Endothelial cell (in vitro differentiated cells): ENCODE measurements around the gene APEX1. TPM values are rescaled to one million over a fixed set of nuclear protein-coding genes. Genes with fewer than 3 reads are reported as not detected.
A peak's percentile ranks its signal among the peaks of the same experiment; 100 is the strongest.
"Not testable (repeated sequence)": the region's sequence is repeated elsewhere in the genome, so short reads cannot be mapped to it uniquely, and the experiment has no call there.

Source experiments
- DNase-seq: peaks from one replicate; pipeline ENCODE4 v3.0.0; 2021; ENCODE audit warnings: low spot score
- H3K27ac Mint-ChIP-seq: one replicate; pipeline ENCODE4 v1.8.0; 2021; ENCODE audit warnings: mixed read lengths, inconsistent platforms; ENCODE audit not compliant: unreplicated experiment
- H3K27me3 Mint-ChIP-seq: one replicate; pipeline ENCODE4 v1.8.0; 2021; ENCODE audit warnings: mild to moderate bottlenecking, moderate library complexity, mixed read lengths, inconsistent platforms; ENCODE audit not compliant: unreplicated experiment
- H3K36me3 Mint-ChIP-seq: one replicate; pipeline ENCODE4 v1.8.0; 2021; ENCODE audit warnings: mild to moderate bottlenecking, low read depth, mixed read lengths, inconsistent platforms; ENCODE audit not compliant: unreplicated experiment
- H3K4me1 Mint-ChIP-seq: one replicate; pipeline ENCODE4 v1.8.0; 2021; ENCODE audit warnings: mild to moderate bottlenecking, mixed read lengths, inconsistent platforms; ENCODE audit not compliant: unreplicated experiment
- H3K4me3 Mint-ChIP-seq: one replicate; pipeline ENCODE4 v1.8.0; 2021; ENCODE audit warnings: mild to moderate bottlenecking, mixed read lengths, inconsistent platforms; ENCODE audit not compliant: unreplicated experiment
- H3K9me3 Mint-ChIP-seq: one replicate; pipeline ENCODE4 v1.8.0; 2021; ENCODE audit warnings: mixed read lengths, inconsistent platforms; ENCODE audit not compliant: unreplicated experiment
- CTCF ChIP-seq: fragments of 200-600 bp; sonication (generic); IDR thresholded peaks from one replicate; pipeline ENCODE4 v1.5.0; 2021; ENCODE audit warnings: antibody characterized with exemption; ENCODE audit not compliant: unreplicated experiment
- total RNA-seq: library from RNA; stranded (reverse); fragmentation: NEBNext Ultra II Directional; extraction: Animal tissue kit (Norgen Biotek cat#: 25700); gene quantifications from one replicate; pipeline ENCODE4 v1.2.1, GENCODE V29; 2021; ENCODE audit not compliant: unreplicated experiment

APEX1 gene
- total RNA-seq, 1 donor from 2014 or later, result 230 TPM

- peaks cover 23% of the 10 kb centered on the region for H3K36me3 Mint-ChIP-seq
- H3K27me3 Mint-ChIP-seq, result peaks cover 19% of the 10 kb centered on the region
- peaks cover 16% of the 10 kb centered on the region for H3K9me3 Mint-ChIP-seq
- H3K4me3 Mint-ChIP-seq, result peak overlapping the region; percentile 79
- DNase-seq, result peak; percentile 39
- no peak for TF ChIP-seq CTCF
- H3K4me1 Mint-ChIP-seq, result peaks cover 43% of the 10 kb centered on the region
- peak overlapping the region; percentile 85 for H3K27ac Mint-ChIP-seq
Observed at GRCh38 chr14:20503898-20504297, 48.9 kb downstream of the APEX1 start.

GRCh38 chr14:20506276-20506675, 51.2 kb downstream of the APEX1 start:
- Mint-ChIP-seq H3K4me1 (peaks cover 27% of the 10 kb centered on the region), H3K36me3 (peaks cover 30% of the 10 kb centered on the region), H3K9me3 (peaks cover 16% of the 10 kb centered on the region), H3K27me3 (peaks cover 15% of the 10 kb centered on the region)
- not testable (repeated sequence) for H3K27ac Mint-ChIP-seq, DNase-seq, H3K4me3 Mint-ChIP-seq

GRCh38 chr14:20506752-20507151, 51.7 kb downstream of the APEX1 start:
- not testable (repeated sequence) for DNase-seq
- Mint-ChIP-seq H3K36me3 (peaks cover 30% of the 10 kb centered on the region), H3K27me3 (peaks cover 15% of the 10 kb centered on the region)

More at GRCh38 chr14:20506752-20507151, 51.7 kb downstream of the APEX1 start:
- H3K27ac Mint-ChIP-seq, H3K4me3 Mint-ChIP-seq: not testable (repeated sequence)
- Mint-ChIP-seq H3K4me1 (peaks cover 27% of the 10 kb centered on the region), H3K9me3 (peaks cover 16% of the 10 kb centered on the region)

Other genes starting within 250 kb of the APEX1 start
- not detected for gene OR11H6, start 231.5 kb upstream of the APEX1 start, total RNA-seq
- not detected for gene OR11H7, start 226.2 kb upstream of the APEX1 start, total RNA-seq
- gene OR11H4, start 215.9 kb upstream of the APEX1 start, total RNA-seq, result not detected
- 14.3 TPM for gene TTC5, start 149.3 kb upstream of the APEX1 start, total RNA-seq
- gene CCNB1IP1, start 121.9 kb upstream of the APEX1 start, total RNA-seq, result 91.1 TPM
- 24.4 TPM for gene PARP2, start 111.6 kb upstream of the APEX1 start, total RNA-seq
- gene TEP1, start 41.7 kb upstream of the APEX1 start, total RNA-seq, result 44.0 TPM
- 0.08 TPM for gene KLHL33, start 19.1 kb upstream of the APEX1 start, total RNA-seq
- 46.1 TPM for gene OSGEP, start 414 bp upstream of the APEX1 start, total RNA-seq
- 36.8 TPM for gene PIP4P1, start 6.2 kb downstream of the APEX1 start, total RNA-seq
- 322 TPM for gene PNP, start 14.2 kb downstream of the APEX1 start, total RNA-seq
- 10.7 TPM for gene RNASE10, start 50.3 kb downstream of the APEX1 start, total RNA-seq
- not detected for gene RNASE9, start 105.8 kb downstream of the APEX1 start, total RNA-seq
- gene RNASE11, start 132.8 kb downstream of the APEX1 start, total RNA-seq, result 0.31 TPM
- not detected for gene RNASE12, start 136.2 kb downstream of the APEX1 start, total RNA-seq
- not detected for gene OR6S1, start 186.5 kb downstream of the APEX1 start, total RNA-seq
- gene RNASE4, start 229.3 kb downstream of the APEX1 start, total RNA-seq, result 1.0 TPM
- 6.5 TPM for gene ANG, start 233.5 kb downstream of the APEX1 start, total RNA-seq